Left ventricle myocardium inferior (tissue), 1 donor: Measurements from ENCODE around the gene SLC12A4. TPM values are rescaled to one million over a fixed set of nuclear protein-coding genes. Genes with fewer than 3 reads are reported as not detected.

ENCODE experiments used
- DNase-seq: peaks from one replicate; pipeline ENCODE4 v3.0.0-alpha.2; 2020
- H3K27ac ChIP-seq: fragments of 200-600 bp; replicated peaks from 2 replicates; pipeline ENCODE4 v1.8.0; 2021
- H3K27me3 ChIP-seq: fragments of 200-600 bp; 2 replicates; pipeline ENCODE4 v1.8.0; 2021; ENCODE audit warnings: low read depth
- H3K36me3 ChIP-seq: fragments of 200-600 bp; 2 replicates; pipeline ENCODE4 v1.8.0; 2021
- H3K4me1 ChIP-seq: fragments of 200-600 bp; 2 replicates; pipeline ENCODE4 v1.8.0; 2021
- H3K4me3 ChIP-seq: fragments of 200-600 bp; 2 replicates; pipeline ENCODE4 v1.8.0; 2021; ENCODE audit warnings: mild to moderate bottlenecking, moderate library complexity
- H3K9me3 ChIP-seq: fragments of 200-600 bp; replicated peaks from 2 replicates; pipeline ENCODE4 v1.8.0; 2021
- intact Hi-C: fragments of 100-400 bp; cut with micrococcal nuclease; formaldehyde crosslinking; loops from one replicate; pipeline ENCODE4 v1.11.0; 2022
- total RNA-seq: library from RNA; stranded (reverse); fragmentation: NEBNext Ultra II Directional; extraction: Animal tissue kit (Norgen Biotek cat#: 25700); gene quantifications from one replicate; pipeline ENCODE4 v1.2.1, GENCODE V29; 2021
- TF ChIP-seq, protein P1 (sequence below): fragments of 200-600 bp; IDR thresholded peaks from 2 replicates; pipeline ENCODE4 v1.8.0; 2021; ENCODE audit warnings: antibody characterized with exemption, mild to moderate bottlenecking, borderline replicate concordance
- donor health status: DM: no; HTN: yes; CAD: no; lungs with severe emphysema.

Gene SLC12A4
- total RNA-seq, 1 donor from 2014 or later = 79.2 TPM

DNA sequence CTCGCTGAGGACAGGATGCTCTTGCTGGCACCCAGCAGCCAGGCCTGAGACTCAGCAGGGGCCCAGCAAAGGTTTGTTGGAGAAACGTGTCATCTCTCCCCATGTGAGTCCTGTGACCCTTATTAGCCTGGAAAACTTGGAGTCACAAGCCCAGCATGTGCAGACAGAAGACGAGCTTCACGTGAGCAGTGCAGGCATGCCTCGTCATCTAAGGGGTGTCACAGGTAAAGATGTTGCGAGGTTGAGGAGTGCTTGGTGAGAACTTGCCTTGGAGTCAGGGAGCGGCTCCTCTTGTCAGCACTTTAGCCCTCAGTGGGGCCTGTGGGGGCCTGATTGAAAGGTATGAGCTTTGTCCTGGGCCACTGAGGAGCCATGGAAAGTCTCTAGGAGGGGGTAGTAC lies 34.6 kb downstream of the SLC12A4 start:
- DNase-seq = no peak
- TF ChIP-seq, protein P1, sequence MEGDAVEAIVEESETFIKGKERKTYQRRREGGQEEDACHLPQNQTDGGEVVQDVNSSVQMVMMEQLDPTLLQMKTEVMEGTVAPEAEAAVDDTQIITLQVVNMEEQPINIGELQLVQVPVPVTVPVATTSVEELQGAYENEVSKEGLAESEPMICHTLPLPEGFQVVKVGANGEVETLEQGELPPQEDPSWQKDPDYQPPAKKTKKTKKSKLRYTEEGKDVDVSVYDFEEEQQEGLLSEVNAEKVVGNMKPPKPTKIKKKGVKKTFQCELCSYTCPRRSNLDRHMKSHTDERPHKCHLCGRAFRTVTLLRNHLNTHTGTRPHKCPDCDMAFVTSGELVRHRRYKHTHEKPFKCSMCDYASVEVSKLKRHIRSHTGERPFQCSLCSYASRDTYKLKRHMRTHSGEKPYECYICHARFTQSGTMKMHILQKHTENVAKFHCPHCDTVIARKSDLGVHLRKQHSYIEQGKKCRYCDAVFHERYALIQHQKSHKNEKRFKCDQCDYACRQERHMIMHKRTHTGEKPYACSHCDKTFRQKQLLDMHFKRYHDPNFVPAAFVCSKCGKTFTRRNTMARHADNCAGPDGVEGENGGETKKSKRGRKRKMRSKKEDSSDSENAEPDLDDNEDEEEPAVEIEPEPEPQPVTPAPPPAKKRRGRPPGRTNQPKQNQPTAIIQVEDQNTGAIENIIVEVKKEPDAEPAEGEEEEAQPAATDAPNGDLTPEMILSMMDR = no peak
- no peaks in the 10 kb centered on the region for H3K9me3 ChIP-seq
- peaks cover 40% of the 10 kb centered on the region for H3K4me1 ChIP-seq
- intact Hi-C loops = no loop called here
- peaks cover 21% of the 10 kb centered on the region for H3K36me3 ChIP-seq
- H3K27me3 ChIP-seq = no peaks in the 10 kb centered on the region
- H3K4me3 ChIP-seq = no peak overlapping the region
- no peak overlapping the region for H3K27ac ChIP-seq

DNA sequence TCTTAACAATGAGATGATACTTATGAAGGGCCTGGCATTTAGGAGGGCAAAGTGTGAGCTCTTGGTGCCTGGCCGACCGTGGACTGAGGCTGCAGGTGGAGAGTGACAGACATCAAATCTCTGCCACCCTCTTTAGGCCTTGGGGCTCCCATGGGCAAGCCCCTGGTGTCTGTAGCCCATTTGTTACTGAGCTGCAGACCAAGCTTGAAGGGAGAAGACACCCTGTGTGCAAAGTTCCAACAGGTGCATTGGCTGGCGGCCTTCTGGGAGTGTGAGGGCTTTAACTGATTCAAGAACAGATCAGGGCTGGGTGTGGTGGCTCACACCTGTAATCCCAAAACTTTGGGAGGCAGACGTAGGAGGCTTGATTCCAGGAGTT lies 36.0 kb downstream of the SLC12A4 start:
- H3K27me3 ChIP-seq = no peaks in the 10 kb centered on the region
- intact Hi-C loops = no loop called here
- H3K36me3 ChIP-seq = peaks cover 30% of the 10 kb centered on the region

DNA sequence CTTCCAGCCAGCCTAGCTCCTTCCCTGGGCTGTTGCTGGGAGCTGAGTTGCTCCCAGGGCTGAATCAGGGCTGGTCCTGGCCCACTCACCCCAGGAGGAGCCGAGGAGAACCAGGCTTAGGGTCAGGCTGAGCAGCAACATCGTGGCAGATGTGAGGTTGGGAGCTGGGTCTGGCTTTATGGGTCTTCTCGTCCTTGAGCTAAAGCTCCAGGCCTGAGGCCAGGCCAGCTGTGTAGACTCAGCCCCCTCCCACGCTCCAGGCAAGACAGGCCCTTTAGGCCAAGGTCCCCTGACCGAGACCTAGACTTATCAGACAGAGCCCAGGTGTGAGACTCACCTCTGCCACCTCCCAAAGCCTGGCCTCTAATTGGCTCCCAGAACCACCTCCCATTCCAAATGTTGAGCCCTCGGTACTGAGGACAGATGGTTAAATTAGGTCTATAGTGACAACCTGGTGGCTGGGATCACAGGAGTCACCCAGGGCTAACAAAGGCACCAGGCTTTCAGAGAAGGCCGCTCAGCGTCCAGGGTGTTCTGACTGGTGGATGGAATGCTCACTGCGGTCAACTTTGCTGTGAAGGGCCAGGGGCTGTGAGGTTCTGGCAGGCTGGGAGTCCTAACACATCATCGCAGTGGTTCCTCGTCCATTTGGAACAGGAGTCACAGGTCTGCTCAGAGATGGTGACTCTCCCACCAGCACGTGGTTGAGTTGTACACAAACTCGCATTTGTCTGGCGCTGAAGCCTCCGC lies 36.5 kb downstream of the SLC12A4 start, which contains the start of gene CTRL:
CTRL (minus strand) TSS at position 151 of the 750 bp plus-strand sequence; CDS start at position 141, 10 bp downstream.
- Histone ChIP-seq H3K27ac (no peak within 1 kb of the TSS), H3K9me3 (no peaks in the 10 kb centered on the region), H3K36me3 (peaks cover 34% of the 10 kb centered on the region), H3K4me3 (no peak within 1 kb of the TSS), H3K27me3 (no peaks in the 10 kb centered on the region), H3K4me1 (peaks cover 41% of the 10 kb centered on the region)
- TF ChIP-seq, protein P1 = no peak
- intact Hi-C loops = no loop called here
- DNase-seq = no peak

More for the DNA sequence above, 36.0 kb downstream of the SLC12A4 start:
- H3K27ac ChIP-seq = no peak overlapping the region
- H3K9me3 ChIP-seq = no peaks in the 10 kb centered on the region
- H3K4me1 ChIP-seq = peaks cover 44% of the 10 kb centered on the region
- no peak for DNase-seq
- TF ChIP-seq, protein P1 = no peak
- H3K4me3 ChIP-seq = no peak overlapping the region

DNA sequence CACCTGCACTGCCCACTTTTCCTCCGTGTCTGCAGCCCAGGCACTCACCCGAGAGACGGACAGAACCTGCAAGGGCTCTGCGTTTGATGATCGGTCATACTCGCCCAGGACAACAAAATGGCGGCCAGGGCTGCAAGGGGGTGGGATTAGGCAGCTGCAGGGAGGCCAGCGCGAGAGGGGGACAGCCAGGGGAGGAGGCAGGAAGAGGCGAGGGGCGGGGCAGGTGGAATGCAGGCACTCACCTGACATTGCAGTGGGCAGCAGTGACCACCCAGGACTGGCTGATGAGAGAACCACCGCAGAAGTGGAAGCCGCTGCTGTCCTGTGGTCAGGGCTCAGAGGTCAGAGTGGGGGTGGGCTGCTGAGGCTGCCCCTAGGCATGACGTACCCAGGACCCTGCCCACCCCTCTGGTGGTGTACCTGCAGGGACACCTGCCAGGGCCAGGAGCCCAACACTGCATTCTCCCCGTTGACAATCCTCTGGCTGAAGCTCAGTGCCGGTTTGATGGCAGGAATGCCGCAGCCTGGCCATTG lies 37.7 kb downstream of the SLC12A4 start:
- peaks cover 34% of the 10 kb centered on the region for H3K36me3 ChIP-seq
- no peak for DNase-seq

DNA sequence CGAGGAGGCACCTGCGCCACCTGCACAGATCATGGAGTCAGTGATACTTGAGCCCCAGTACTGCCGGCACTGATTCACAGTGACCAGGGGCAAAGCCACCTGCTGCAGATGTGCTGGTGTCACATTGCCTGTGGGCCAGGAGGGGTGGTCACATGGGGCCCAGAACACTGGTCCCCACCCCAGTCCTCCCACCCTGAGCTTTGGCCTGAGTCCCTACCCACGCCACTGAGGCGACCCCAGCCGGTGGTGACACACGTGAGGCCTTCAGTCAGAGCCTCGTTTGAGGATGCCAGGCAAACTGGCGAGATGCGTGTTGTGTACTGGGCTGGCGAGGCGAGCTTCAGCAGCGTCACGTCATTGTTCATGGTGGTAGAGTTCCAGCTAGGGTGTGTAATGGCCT lies 38.2 kb downstream of the SLC12A4 start:
- no peak for DNase-seq
- intact Hi-C loops = no loop called here
- TF ChIP-seq, protein P1 = no peak
- peaks cover 42% of the 10 kb centered on the region for H3K4me1 ChIP-seq
- H3K9me3 ChIP-seq = no peaks in the 10 kb centered on the region
- no peak overlapping the region for H3K27ac ChIP-seq
- H3K4me3 ChIP-seq = no peak overlapping the region
- H3K27me3 ChIP-seq = no peaks in the 10 kb centered on the region
- peaks cover 34% of the 10 kb centered on the region for H3K36me3 ChIP-seq

More for the DNA sequence above, 37.7 kb downstream of the SLC12A4 start:
- Histone ChIP-seq H3K4me1 (peaks cover 41% of the 10 kb centered on the region), H3K4me3 (no peak overlapping the region), H3K9me3 (no peaks in the 10 kb centered on the region), H3K27me3 (no peaks in the 10 kb centered on the region), H3K27ac (no peak overlapping the region)
- intact Hi-C loops = no loop called here
- TF ChIP-seq, protein P1 = no peak
